Right hindlimb (tissue), 1 donor: ENCODE measurements around the gene SPATA2.
A peak's percentile ranks its signal among the peaks of the same experiment; 100 is the strongest.

Source experiments
- DNase-seq: peaks from one replicate; pipeline ENCODE4 v3.0.0-alpha.2; 2018

Gene SPATA2

GRCh38 chr20:49935746-49936152 lies 20.4 kb upstream of the SPATA2 start:
- DNase-seq: no peak

DNA sequence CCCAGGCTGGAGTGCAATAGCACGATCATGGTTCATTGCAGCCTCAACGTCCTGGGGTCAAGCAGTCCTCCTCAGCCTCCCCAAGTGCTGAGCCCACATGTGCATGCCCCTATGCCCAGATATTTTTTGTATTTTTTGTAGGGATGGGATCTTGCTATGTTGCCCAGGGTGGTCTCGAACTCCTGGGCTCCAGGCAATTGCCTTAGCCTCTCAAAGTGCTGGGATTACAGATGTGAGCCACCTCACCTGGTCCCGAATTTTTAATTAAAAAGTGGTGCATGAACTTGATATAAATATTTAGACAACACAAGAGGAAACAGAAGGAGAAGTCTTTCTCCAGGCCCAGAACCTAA lies 13.8 kb upstream of the SPATA2 start:
- no peak for DNase-seq

DNA sequence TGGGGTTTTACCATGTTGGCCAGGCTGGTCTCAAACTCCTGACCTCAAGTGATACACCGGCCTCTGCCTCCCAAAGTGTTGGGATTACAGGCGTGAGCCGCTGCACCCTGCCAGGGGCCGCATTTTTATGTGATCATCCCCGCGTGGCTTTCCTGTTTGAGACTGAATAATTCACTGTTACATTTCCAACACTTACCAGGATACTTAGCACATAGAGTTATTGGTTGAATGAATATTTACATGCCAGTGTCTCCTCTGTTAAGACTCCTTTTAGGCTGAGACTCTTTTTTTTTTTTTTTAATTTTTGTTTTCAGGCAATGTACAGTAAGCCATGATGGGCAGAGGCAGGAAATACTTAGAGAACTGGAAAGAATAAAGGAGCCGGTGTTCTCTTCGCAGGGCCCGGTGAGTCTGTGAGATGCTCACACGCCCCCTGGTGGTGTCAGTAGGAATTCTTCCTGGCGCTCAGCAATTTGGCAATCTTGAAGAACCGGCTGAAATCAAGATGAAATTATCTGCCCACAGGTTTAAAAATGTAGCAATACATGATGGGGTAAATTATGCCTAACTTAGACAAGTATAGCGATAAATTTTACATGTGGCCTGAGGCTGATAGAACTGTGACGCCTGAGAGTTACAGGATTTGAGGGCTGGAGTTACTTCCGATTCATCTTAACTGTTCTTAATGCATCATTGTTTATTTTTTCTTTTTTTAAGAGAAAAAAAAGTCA lies 13.2 kb upstream of the SPATA2 start:
- DNase-seq: peak; percentile 84

- no peak for DNase-seq
These were observed 10.6 kb upstream of the SPATA2 start for GRCh38 chr20:49925901-49926454.

GRCh38 chr20:49924247-49924646 lies 8.9 kb upstream of the SPATA2 start:
- DNase-seq: no peak

DNA sequence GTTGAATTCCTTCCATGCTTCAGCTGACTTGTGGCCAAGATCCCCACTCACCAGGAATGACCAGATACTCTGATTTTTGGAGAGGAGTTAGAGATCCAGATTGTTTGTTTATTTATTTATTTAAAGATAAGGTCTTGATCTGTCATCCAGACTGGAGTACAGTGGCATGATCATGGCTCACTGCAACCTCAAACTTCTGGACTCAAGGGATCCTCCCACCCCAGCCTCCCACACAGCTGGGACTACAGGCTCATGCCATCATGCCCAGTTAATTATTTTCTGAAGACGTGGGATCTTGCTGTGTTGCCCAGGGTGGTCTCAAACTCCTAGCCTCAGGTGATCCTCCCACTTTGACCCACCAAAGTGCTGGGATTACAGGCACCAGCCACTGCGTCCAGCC lies 4.1 kb upstream of the SPATA2 start:
- no peak for DNase-seq

DNA sequence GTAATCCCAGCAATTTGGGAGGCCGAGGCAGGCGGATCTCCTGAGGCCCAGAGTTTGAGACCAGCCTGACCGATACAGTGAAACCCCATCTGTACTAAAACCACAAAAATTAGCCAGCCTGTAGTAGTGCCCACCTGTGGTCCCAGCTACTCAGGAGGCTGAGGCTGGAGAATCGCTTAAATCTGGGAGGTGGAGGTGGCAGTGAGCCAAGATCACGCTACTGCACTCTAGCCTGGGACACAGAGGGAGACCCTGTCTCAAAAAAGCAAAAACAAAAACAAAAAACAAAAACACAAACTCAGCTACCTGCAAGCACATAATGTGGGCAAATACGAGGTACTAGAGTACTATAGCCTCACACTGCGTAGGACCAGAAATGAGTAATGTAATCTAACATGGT lies 3.7 kb upstream of the SPATA2 start:
- DNase-seq: no peak

- no peak for DNase-seq
These were observed 3.1 kb upstream of the SPATA2 start for GRCh38 chr20:49918446-49918845.

- no peak for DNase-seq
These were observed 1.0 kb upstream of the SPATA2 start for GRCh38 chr20:49916146-49917002.

GRCh38 chr20:49915118-49915379 lies 280 bp downstream of the SPATA2 start:
- DNase-seq: no peak

DNA sequence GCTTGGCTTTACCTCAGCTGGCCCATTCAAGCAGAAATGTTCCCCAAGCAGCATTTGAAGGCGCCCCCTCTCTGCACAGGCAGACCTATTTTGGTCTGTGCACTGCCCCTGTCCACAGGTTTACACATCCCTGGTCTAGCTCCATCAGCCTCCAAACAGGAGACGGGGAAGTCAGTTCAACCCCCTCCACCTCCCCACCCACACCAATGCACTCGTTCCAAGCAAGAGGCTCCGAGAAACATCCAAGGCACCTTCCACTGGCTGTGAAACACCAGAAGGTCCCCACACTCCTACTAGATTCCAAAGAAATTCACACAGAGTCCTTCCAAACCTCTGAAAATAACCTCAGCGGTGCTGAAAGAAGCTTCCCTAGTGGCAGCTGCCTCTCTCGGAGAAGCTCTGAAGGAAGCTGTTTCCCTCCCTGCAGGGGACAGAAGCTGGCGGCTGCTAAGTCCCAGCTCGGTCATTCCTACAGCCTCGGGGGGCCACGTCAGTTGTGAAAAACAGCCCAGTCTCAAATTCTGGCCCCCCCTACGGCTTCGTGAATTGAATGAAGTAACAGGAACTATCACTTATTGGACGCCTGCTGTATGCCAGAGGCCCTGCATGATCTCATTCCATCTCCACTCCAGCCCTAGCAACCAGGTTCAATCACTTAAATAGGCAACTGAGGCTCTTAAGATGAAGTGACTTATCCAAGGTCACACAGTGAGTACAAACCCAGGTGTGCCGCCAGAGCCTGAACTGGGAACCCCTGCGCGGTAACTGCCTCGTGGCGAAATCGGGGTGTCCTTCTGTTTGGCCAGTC lies 815 bp downstream of the SPATA2 start:
- DNase-seq: no peak

GRCh38 chr20:49913399-49914047 lies 1.8 kb downstream of the SPATA2 start:
- no peak for DNase-seq

GRCh38 chr20:49910340-49910706 lies 5.0 kb downstream of the SPATA2 start:
- no peak for DNase-seq

GRCh38 chr20:49909499-49910339 lies 5.6 kb downstream of the SPATA2 start:
- DNase-seq: no peak

DNA sequence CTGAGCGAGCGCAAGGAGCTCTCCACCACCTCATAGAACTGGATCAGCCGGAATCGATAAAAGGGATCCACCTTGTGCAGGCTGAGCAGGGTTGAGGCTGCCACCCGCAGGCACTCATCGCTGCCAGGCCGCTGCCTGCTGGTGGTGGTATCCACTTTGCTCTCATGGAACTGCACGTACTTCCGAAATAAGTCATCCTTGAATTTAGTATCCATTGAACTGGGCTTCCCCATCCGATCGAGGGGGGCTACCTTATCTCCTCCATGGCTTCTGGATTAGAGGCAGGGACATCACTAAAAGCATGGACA lies 7.1 kb downstream of the SPATA2 start:
- no peak for DNase-seq

GRCh38 chr20:49907405-49908257 lies 7.7 kb downstream of the SPATA2 start:
- DNase-seq: no peak

GRCh38 chr20:49906615-49907154 lies 8.6 kb downstream of the SPATA2 start:
- no peak for DNase-seq

DNA sequence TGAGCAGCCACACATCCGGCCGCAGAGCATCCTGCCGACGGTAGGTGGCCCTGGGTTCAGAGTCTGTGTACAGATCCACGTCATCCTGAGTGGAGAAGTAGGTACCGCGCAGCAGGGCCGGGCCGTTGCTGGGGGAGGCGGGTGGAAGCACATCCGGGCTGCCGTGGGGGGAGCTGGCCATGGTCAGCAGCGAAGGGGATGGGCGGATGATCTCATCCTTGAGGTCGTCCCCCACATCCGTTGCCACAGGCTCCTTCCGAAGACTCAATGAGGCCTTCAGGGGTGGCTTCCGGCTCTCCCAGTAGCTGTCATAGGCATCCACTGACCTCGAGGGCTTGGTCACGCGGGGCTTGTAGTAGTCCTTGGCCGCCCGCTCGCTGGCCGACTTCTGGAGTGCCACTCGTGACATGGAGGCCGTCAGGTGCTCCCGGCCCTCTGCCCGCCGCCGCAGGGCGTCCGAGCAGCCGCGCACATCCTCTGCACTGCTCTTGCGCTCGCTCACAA lies 9.2 kb downstream of the SPATA2 start:
- no peak for DNase-seq

DNA sequence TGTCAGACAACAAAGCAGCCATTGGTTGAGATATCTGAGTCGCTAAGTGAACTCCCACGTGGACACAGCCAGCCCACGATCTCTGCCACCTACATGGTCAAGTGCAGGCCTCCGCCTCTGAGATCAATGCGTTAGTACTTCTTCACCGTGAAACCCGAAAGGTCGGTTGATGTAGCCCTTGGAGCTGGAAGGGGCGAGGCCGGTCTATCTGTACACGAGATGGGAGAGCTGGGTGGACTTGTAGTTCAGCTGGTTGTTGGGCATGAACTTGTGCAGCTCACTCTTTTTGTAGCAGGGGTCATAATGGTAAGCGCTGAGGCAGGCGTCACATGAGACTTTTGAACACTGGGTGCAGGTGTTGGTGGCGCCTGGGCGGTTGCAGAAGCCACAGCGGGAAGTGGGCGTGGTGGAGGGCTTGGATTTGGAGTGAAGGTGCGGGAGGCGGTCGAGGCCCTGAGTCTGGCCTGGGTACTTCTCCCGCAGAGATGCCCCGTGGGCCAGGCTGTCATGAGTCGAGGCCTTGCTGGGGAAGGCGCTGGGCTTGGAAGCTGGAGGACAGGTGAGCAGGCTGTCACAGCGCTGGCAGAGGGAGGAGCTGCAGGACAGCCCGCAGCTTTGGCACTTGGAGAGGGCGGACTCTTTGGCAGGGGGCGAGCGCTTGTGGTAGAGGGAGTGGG lies 9.8 kb downstream of the SPATA2 start:
- no peak for DNase-seq
